Smooth muscle cell (in vitro differentiated cells): ENCODE results near the gene KLF7. TPM values are rescaled to one million over a fixed set of nuclear protein-coding genes. Genes with fewer than 3 reads are reported as not detected.

Experiments used
- DNase-seq: peaks from one replicate; lab custom pipeline; 2025; ENCODE audit not compliant: unreplicated experiment; lab: John Stamatoyannopoulos, UW
- H2AFZ ChIP-seq: fragments of 200-600 bp; sonication (generic); 2 replicates; pipeline ENCODE4 v1.6.0; 2016; ENCODE audit warnings: antibody characterized with exemption, low read depth, mild to moderate bottlenecking
- H3F3A ChIP-seq: fragments of 200-600 bp; sonication (generic); 2 replicates; pipeline ENCODE4 v1.6.0; 2017; ENCODE audit warnings: antibody characterized with exemption, low read depth
- H3K27ac ChIP-seq: fragments of 200-600 bp; sonication (generic); 2 replicates; pipeline ENCODE4 v1.5.1; 2016; ENCODE audit warnings: low read depth, mild to moderate bottlenecking
- H3K27me3 ChIP-seq: fragments of 200-600 bp; sonication (generic); 2 replicates; pipeline ENCODE4 v1.6.1; 2016; ENCODE audit warnings: low read depth, mild to moderate bottlenecking
- H3K36me3 ChIP-seq: fragments of 200-600 bp; sonication (generic); 2 replicates; pipeline ENCODE4 v1.5.1; 2016; ENCODE audit warnings: low read depth
- H3K4me1 ChIP-seq: fragments of 200-600 bp; sonication (generic); 2 replicates; pipeline ENCODE4 v1.5.1; 2016; ENCODE audit warnings: low read depth
- H3K4me2 ChIP-seq: fragments of 200-600 bp; sonication (generic); 2 replicates; pipeline ENCODE4 v1.6.0; 2016; ENCODE audit warnings: mild to moderate bottlenecking
- H3K4me3 ChIP-seq: fragments of 200-600 bp; sonication (generic); 2 replicates; pipeline ENCODE4 v1.5.1; 2016; ENCODE audit warnings: mild to moderate bottlenecking
- H3K79me2 ChIP-seq: fragments of 200-600 bp; sonication (generic); 2 replicates; pipeline ENCODE4 v1.6.0; 2016; ENCODE audit warnings: low read depth, mild to moderate bottlenecking
- H3K9ac ChIP-seq: fragments of 200-600 bp; sonication (generic); 2 replicates; pipeline ENCODE4 v1.6.0; 2016; ENCODE audit warnings: low read depth
- H3K9me3 ChIP-seq: fragments of 200-600 bp; sonication (generic); replicated peaks from 2 replicates; pipeline ENCODE4 v1.5.1; 2016; ENCODE audit warnings: low read depth
- H4K20me1 ChIP-seq: fragments of 200-600 bp; sonication (generic); 2 replicates; pipeline ENCODE4 v1.6.0; 2016; ENCODE audit warnings: low read depth
- WGBS: methylation state at CpG from one replicate; pipeline ENCODE4 v1.1.7; 2016; ENCODE audit warnings: low lambda C conversion rate; 5-methylcytosine and 5-hydroxymethylcytosine counted together
- polyA plus RNA-seq: library from polyadenylated mRNA; unstranded; fragments of >200 nt; fragmentation: Nextera tagmentation; extraction: Ambion mirVana; gene quantifications from 2 replicates; pipeline ENCODE4 v1.2.1, GENCODE V29; 2016
- total RNA-seq: library from RNA; depleted of rRNA; stranded (reverse); fragments of >200 nt; gene quantifications from 2 replicates; pipeline ENCODE4 v1.2.3, GENCODE V29; 2014
- TF ChIP-seq, protein P1 (sequence below): fragments of 200-600 bp; sonication (generic); IDR thresholded peaks from 2 replicates; pipeline ENCODE4 v1.5.1; 2017; ENCODE audit warnings: borderline replicate concordance, mild to moderate bottlenecking, antibody characterized with exemption; ENCODE audit not compliant: insufficient read depth, poor library complexity, severe bottlenecking

The KLF7 gene
- total and polyA plus RNA-seq, 2 experiments from 2014 or later: 12.7 to 27.6 TPM

DNA sequence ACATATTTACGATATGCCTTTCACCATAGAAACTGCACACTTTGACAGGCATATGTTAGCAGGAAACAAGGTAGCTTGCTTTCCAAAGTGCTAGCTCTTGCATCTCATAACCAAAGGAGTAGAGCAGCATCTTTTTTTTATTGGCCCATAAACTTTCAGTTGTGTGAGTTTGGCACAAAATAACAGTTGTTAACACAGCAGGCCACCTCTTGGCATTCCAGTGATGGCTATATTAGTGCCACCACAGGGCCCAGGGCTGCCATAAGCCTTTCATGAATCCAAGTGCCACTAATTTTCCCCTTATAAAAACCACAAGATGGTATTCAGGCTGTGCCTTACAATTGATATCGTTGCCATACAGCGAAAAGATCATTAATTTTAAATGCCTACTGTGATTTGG is 40.3 kb upstream of the KLF7 start:
- no peaks in the 10 kb centered on the region for H3F3A ChIP-seq
- H3K27me3 ChIP-seq: no peaks in the 10 kb centered on the region
- no peak overlapping the region for H3K27ac ChIP-seq
- no peaks in the 10 kb centered on the region for H3K9me3 ChIP-seq
- H2AFZ ChIP-seq: no peak overlapping the region
- H4K20me1 ChIP-seq: no peaks in the 10 kb centered on the region
- H3K79me2 ChIP-seq: no peaks in the 10 kb centered on the region
- no peak overlapping the region for H3K4me2 ChIP-seq
- H3K36me3 ChIP-seq: no peaks in the 10 kb centered on the region
- TF ChIP-seq, protein P1, sequence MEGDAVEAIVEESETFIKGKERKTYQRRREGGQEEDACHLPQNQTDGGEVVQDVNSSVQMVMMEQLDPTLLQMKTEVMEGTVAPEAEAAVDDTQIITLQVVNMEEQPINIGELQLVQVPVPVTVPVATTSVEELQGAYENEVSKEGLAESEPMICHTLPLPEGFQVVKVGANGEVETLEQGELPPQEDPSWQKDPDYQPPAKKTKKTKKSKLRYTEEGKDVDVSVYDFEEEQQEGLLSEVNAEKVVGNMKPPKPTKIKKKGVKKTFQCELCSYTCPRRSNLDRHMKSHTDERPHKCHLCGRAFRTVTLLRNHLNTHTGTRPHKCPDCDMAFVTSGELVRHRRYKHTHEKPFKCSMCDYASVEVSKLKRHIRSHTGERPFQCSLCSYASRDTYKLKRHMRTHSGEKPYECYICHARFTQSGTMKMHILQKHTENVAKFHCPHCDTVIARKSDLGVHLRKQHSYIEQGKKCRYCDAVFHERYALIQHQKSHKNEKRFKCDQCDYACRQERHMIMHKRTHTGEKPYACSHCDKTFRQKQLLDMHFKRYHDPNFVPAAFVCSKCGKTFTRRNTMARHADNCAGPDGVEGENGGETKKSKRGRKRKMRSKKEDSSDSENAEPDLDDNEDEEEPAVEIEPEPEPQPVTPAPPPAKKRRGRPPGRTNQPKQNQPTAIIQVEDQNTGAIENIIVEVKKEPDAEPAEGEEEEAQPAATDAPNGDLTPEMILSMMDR: no peak
- DNase-seq: no peak
- 92% methylated on average over 3 of the region's 3 CpGs for WGBS
- no peak overlapping the region for H3K9ac ChIP-seq
- H3K4me1 ChIP-seq: no peaks in the 10 kb centered on the region
- H3K4me3 ChIP-seq: no peak overlapping the region

- H3K27me3 ChIP-seq: no peaks in the 10 kb centered on the region
- H3K9ac ChIP-seq: no peak overlapping the region
- TF ChIP-seq, protein P1: no peak
- no peak overlapping the region for H2AFZ ChIP-seq
- H3K4me1 ChIP-seq: peaks cover 6% of the 10 kb centered on the region
- H3K9me3 ChIP-seq: no peaks in the 10 kb centered on the region
- H3K4me3 ChIP-seq: no peak overlapping the region
- no peak overlapping the region for H3K27ac ChIP-seq
- H4K20me1 ChIP-seq: no peaks in the 10 kb centered on the region
- no peak for DNase-seq
- no peak overlapping the region for H3K4me2 ChIP-seq
- H3K79me2 ChIP-seq: no peaks in the 10 kb centered on the region
- H3F3A ChIP-seq: no peaks in the 10 kb centered on the region
- H3K36me3 ChIP-seq: no peaks in the 10 kb centered on the region
Observed at GRCh38 chr2:207205173-207205957, 39.6 kb upstream of the KLF7 start.

DNA sequence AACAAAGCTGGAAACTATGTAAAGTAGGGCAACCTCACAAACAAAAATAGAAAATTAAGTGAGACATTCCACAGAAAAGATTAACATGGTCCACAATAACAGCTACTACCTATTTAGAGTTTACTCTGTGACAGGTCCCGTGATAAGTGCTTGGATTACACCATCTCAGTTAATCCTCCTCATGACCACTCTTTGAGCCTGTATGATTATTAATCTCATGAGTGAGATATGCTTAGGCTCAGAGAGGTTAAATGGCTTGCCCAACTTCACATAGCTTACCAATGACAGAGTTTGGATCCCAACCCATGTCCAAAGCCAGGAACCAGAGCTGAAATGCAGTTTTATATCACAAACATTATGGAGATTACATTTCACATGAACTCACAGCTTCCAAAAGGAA is 37.3 kb upstream of the KLF7 start:
- H3K79me2 ChIP-seq: no peaks in the 10 kb centered on the region
- no peak overlapping the region for H2AFZ ChIP-seq
- H3K4me1 ChIP-seq: peaks cover 18% of the 10 kb centered on the region
- WGBS: 73% methylated on average over 1 of the region's 1 CpG
- no peak overlapping the region for H3K27ac ChIP-seq
- H3K9ac ChIP-seq: no peak overlapping the region
- no peak overlapping the region for H3K4me2 ChIP-seq
- no peaks in the 10 kb centered on the region for H3F3A ChIP-seq
- TF ChIP-seq, protein P1: no peak
- no peak overlapping the region for H3K4me3 ChIP-seq
- no peaks in the 10 kb centered on the region for H3K27me3 ChIP-seq
- no peak for DNase-seq
- H3K9me3 ChIP-seq: no peaks in the 10 kb centered on the region
- no peaks in the 10 kb centered on the region for H3K36me3 ChIP-seq
- H4K20me1 ChIP-seq: no peaks in the 10 kb centered on the region

DNA sequence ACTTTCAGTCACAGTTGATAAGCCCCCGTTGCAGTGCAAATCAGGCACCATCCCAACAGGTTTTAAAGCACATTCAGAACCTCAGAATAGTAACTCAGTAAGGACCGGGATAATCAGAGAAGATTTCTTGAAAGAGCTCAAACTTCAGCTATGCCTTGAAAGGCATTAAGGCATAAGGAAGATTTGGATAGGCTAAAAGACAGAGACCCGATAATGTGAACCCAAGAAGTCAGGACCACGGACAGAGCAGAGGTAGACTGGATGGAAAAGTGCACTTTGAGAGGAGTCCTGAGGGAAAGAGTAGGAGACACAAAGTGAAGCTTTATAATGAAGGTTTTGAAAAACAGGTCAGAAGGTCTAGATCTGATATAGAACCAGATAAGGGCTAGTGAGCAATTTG is 36.9 kb upstream of the KLF7 start:
- Histone ChIP-seq H3K4me1 (peaks cover 22% of the 10 kb centered on the region), H4K20me1 (no peaks in the 10 kb centered on the region), H3F3A (no peaks in the 10 kb centered on the region), H3K9me3 (no peaks in the 10 kb centered on the region), H3K4me3 (no peak overlapping the region), H3K79me2 (no peaks in the 10 kb centered on the region), H3K4me2 (no peak overlapping the region), H3K9ac (no peak overlapping the region), H3K27ac (no peak overlapping the region), H2AFZ (no peak overlapping the region), H3K36me3 (no peaks in the 10 kb centered on the region), H3K27me3 (no peaks in the 10 kb centered on the region)
- 38% methylated on average over 4 of the region's 4 CpGs for WGBS
- DNase-seq: no peak
- TF ChIP-seq, protein P1: no peak
